Fibroblast of lung (primary cell): ENCODE data around the gene HRCT1. TPM values are rescaled to one million over a fixed set of nuclear protein-coding genes. Genes with fewer than 3 reads are reported as not detected.

Experiments used
- DNase-seq, 2 donors: peaks; one replicate each; pipeline versions ENCODE4 v3.0.0 to v3.0.0-alpha.2; 2010; ENCODE audit warnings: low read depth in 2 of 2
- H2AFZ ChIP-seq: 2 replicates; pipeline ENCODE4 v1.5.1; 2012; ENCODE audit warnings: low read length, control low read depth, inconsistent platforms
- H3K27ac ChIP-seq: 2 replicates; pipeline ENCODE4 v1.5.1; 2011; ENCODE audit warnings: low read length, control low read depth; ENCODE audit not compliant: insufficient read depth
- H3K27me3 ChIP-seq: 2 replicates; pipeline ENCODE4 v1.5.1; 2011; ENCODE audit warnings: mild to moderate bottlenecking, low read length; ENCODE audit not compliant: control insufficient read depth, insufficient read depth
- H3K36me3 ChIP-seq: 2 replicates; pipeline ENCODE4 v1.5.1; 2011; ENCODE audit warnings: low read length; ENCODE audit not compliant: control insufficient read depth, insufficient read depth
- H3K4me1 ChIP-seq: 2 replicates; pipeline ENCODE4 v1.5.1; 2011; ENCODE audit warnings: low read length; ENCODE audit not compliant: control insufficient read depth, insufficient read depth; ENCODE audit errors: extremely low read depth
- H3K4me2 ChIP-seq: 2 replicates; pipeline ENCODE4 v1.5.1; 2011; ENCODE audit warnings: low read length, control low read depth; ENCODE audit not compliant: insufficient read depth; ENCODE audit errors: extremely low read depth
- H3K4me3 ChIP-seq, 4 experiments: fragments of 200-600 bp in 1 of 4; sonication (generic) in 1 of 4; replicated peaks in 1 of 4; 2 replicates each; pipeline ENCODE4 v1.5.1; 2011 to 2016; ENCODE audit warnings: low read length in 4 of 4, low read depth in 3 of 4, mild to moderate bottlenecking in 3 of 4, control low read depth in 2 of 4, inconsistent platforms in 1 of 4, mixed read lengths in 1 of 4; ENCODE audit not compliant: insufficient read depth in 1 of 4; ENCODE audit errors: control extremely low read depth in 1 of 4
- H3K79me2 ChIP-seq: 2 replicates; pipeline ENCODE4 v1.5.1; 2012; ENCODE audit warnings: mild to moderate bottlenecking, low read length, inconsistent platforms; ENCODE audit not compliant: control insufficient read depth, insufficient read depth
- H3K9ac ChIP-seq: 2 replicates; pipeline ENCODE4 v1.5.1; 2011; ENCODE audit warnings: mild to moderate bottlenecking, low read length, control low read depth; ENCODE audit not compliant: insufficient read depth
- H3K9me3 ChIP-seq: 2 replicates; pipeline ENCODE4 v1.5.1; 2012; ENCODE audit warnings: low read depth, low read length; ENCODE audit not compliant: control insufficient read depth, insufficient read depth
- H4K20me1 ChIP-seq: 2 replicates; pipeline ENCODE4 v1.5.1; 2011; ENCODE audit warnings: low read length; ENCODE audit not compliant: control insufficient read depth, insufficient read depth; ENCODE audit errors: extremely low read depth
- CTCF ChIP-seq, 2 donors: IDR thresholded peaks in 1 of 2; conservative IDR thresholded peaks in 1 of 2; 1 replicate in 1 of 2; 2 replicates in 1 of 2; pipeline ENCODE4 v1.5.1; 2011 to 2012; ENCODE audit warnings: low read length in 2 of 2, control low read depth in 1 of 2, inconsistent platforms in 1 of 2, low read depth in 1 of 2, mild to moderate bottlenecking in 1 of 2
- EZH2 ChIP-seq: IDR thresholded peaks from 2 replicates; pipeline ENCODE4 v1.5.1; 2012; ENCODE audit warnings: low read length, control low read depth, mild to moderate bottlenecking; ENCODE audit errors: missing control alignments
- polyA plus RNA-seq, 2 donors: library from polyadenylated mRNA; depleted of rRNA in 1 of 2; stranded (reverse) in 1 of 2; unstranded in 1 of 2; fragments of >200 nt; gene quantifications; 2 replicates each; pipeline ENCODE4 v1.2.1, GENCODE V29; 2011 to 2012; ENCODE audit warnings: missing spikeins in 1 of 2
- total RNA-seq: library from RNA; depleted of rRNA; stranded (reverse); fragments of >200 nt; gene quantifications from 2 replicates; pipeline ENCODE4 v1.2.1, GENCODE V29; 2014

Gene HRCT1
- total and polyA plus RNA-seq, 2 donors (not counting 1 experiment from before 2014, with no cell fraction given): 1.2 to 3.1 TPM

- Histone ChIP-seq H3K27ac (no peak overlapping the region), H3K79me2 (no peaks in the 10 kb centered on the region), H2AFZ (no peak overlapping the region), H3K4me3 (no peak overlapping the region), H3K4me2 (no peak overlapping the region), H4K20me1 (no peaks in the 10 kb centered on the region), H3K9me3 (no peaks in the 10 kb centered on the region), H3K27me3 (no peaks in the 10 kb centered on the region), H3K36me3 (no peaks in the 10 kb centered on the region), H3K9ac (no peak overlapping the region), H3K4me1 (peaks cover 41% of the 10 kb centered on the region)
- TF ChIP-seq CTCF (conservative IDR thresholded peaks at IDR 0.05 in 1 of 2, IDR thresholded peaks at IDR 0.05 in 1 of 2; ENCODE audit: low read depth in 1 of 2, low read length in 2 of 2): no peak
- TF ChIP-seq EZH2: no peak
- no peak for DNase-seq
These were observed 1.7 kb upstream of the HRCT1 start for GRCh38 chr9:35904338-35904737.

- no peaks in the 10 kb centered on the region for H3K79me2 ChIP-seq
- peak in 1 of 2 donors; percentile 65 for DNase-seq
- H3K36me3 ChIP-seq: no peaks in the 10 kb centered on the region
- H2AFZ ChIP-seq: peak overlapping the region; percentile 43
- H4K20me1 ChIP-seq: no peaks in the 10 kb centered on the region
- peaks cover 45% of the 10 kb centered on the region for H3K4me1 ChIP-seq
- TF ChIP-seq CTCF (conservative IDR thresholded peaks at IDR 0.05 in 1 of 2, IDR thresholded peaks at IDR 0.05 in 1 of 2; ENCODE audit: low read depth in 1 of 2, low read length in 2 of 2): no peak
- TF ChIP-seq EZH2: no peak
- peak overlapping the region; percentile 95 for H3K27ac ChIP-seq
- no peak overlapping the region for H3K9ac ChIP-seq
- no peaks in the 10 kb centered on the region for H3K27me3 ChIP-seq
- peak overlapping the region; percentile 80 for H3K4me2 ChIP-seq
- no peak overlapping the region for H3K4me3 ChIP-seq
- H3K9me3 ChIP-seq: no peaks in the 10 kb centered on the region
These were observed 786 bp upstream of the HRCT1 start for GRCh38 chr9:35905051-35905781.

- Histone ChIP-seq H3K27me3 (no peaks in the 10 kb centered on the region), H3K9me3 (no peaks in the 10 kb centered on the region), H3K27ac (peak overlapping the region; percentile 95), H3K9ac (peak overlapping the region; percentile 54), H3K4me2 (peak overlapping the region; percentile 90), H3K4me3 (peak overlapping the region in 3 of 4 experiments; percentile 9 to 32 (median 16)), H3K79me2 (no peaks in the 10 kb centered on the region), H2AFZ (peak overlapping the region; percentile 4), H3K36me3 (no peaks in the 10 kb centered on the region), H3K4me1 (peaks cover 45% of the 10 kb centered on the region), H4K20me1 (no peaks in the 10 kb centered on the region)
- TF ChIP-seq CTCF (conservative IDR thresholded peaks at IDR 0.05 in 1 of 2, IDR thresholded peaks at IDR 0.05 in 1 of 2; ENCODE audit: low read depth in 1 of 2, low read length in 2 of 2): no peak
- TF ChIP-seq EZH2: no peak
- peak; percentile 88 to 95 for DNase-seq
These were observed 1.1 kb downstream of the HRCT1 start for GRCh38 chr9:35906923-35907699.
